Activated T-cell treated with anti-CD3 and anti-CD28 coated beads, Interleukin-2, amount 50 U/mL, for 48 hours (primary cell): ENCODE results near the gene MATN1.
"Not testable (repeated sequence)": the region's sequence is repeated elsewhere in the genome, so short reads cannot be mapped to it uniquely, and the experiment has no call there.

Experiments used
- DNase-seq, 2 experiments: peaks; one replicate each; pipeline ENCODE4 v3.0.0-alpha.2; 2020

The MATN1 gene

GRCh38 chr1:30723331-30723755 lies at the start of gene MATN1:
TSS of gene MATN1 (minus strand) at chr1:30723585. CDS start at chr1:30723551, 34 bp downstream.
- no peak for DNase-seq

GRCh38 chr1:30771005-30771404 lies 47.6 kb upstream of the MATN1 start:
- no peak for DNase-seq

- no peak for DNase-seq
Measured at GRCh38 chr1:30770150-30770549, 46.8 kb upstream of the MATN1 start.

GRCh38 chr1:30768830-30769718 lies 45.7 kb upstream of the MATN1 start:
- DNase-seq, result no peak

GRCh38 chr1:30768159-30768829 lies 44.9 kb upstream of the MATN1 start:
- no peak for DNase-seq

GRCh38 chr1:30766948-30767347 lies 43.6 kb upstream of the MATN1 start:
- DNase-seq, result not testable (repeated sequence)

GRCh38 chr1:30765556-30766434 lies 42.4 kb upstream of the MATN1 start:
- peak; percentile 58 to 62 for DNase-seq

- DNase-seq, result peak in 1 of 2 experiments; percentile 31
Measured at GRCh38 chr1:30764939-30765555, 41.7 kb upstream of the MATN1 start.

- no peak for DNase-seq
Measured at GRCh38 chr1:30764396-30764795, 41.0 kb upstream of the MATN1 start.

GRCh38 chr1:30763651-30764248 lies 40.4 kb upstream of the MATN1 start:
- no peak for DNase-seq

- DNase-seq, result no peak
Measured at GRCh38 chr1:30762930-30763650, 39.7 kb upstream of the MATN1 start.

GRCh38 chr1:30762152-30762929 lies 39.0 kb upstream of the MATN1 start:
- DNase-seq, result no peak

GRCh38 chr1:30761381-30762151 lies 38.2 kb upstream of the MATN1 start:
- DNase-seq, result peak; percentile 34 to 39

- DNase-seq, result peak in 1 of 2 experiments; percentile 34
Measured at GRCh38 chr1:30760596-30761324, 37.4 kb upstream of the MATN1 start.

GRCh38 chr1:30759718-30760281 lies 36.4 kb upstream of the MATN1 start:
- peak; percentile 72 to 73 for DNase-seq

- peak; percentile 56 to 63 for DNase-seq
Measured at GRCh38 chr1:30758785-30759380, 35.5 kb upstream of the MATN1 start.

GRCh38 chr1:30758121-30758688 lies 34.8 kb upstream of the MATN1 start:
- DNase-seq, result no peak
